GM19025 (cell line): Measurements from ENCODE around the gene NDUFAB1.
"Not testable (repeated sequence)": the region's sequence is repeated elsewhere in the genome, so short reads cannot be mapped to it uniquely, and the experiment has no call there.

Experiments used
- ATAC-seq: cut with Tn5 transposase; IDR thresholded peaks from one replicate; pipeline ENCODE4 v1.9.1; 2021; ENCODE audit warnings: mild to moderate bottlenecking, low read depth, moderate library complexity; ENCODE audit not compliant: unreplicated experiment

NDUFAB1 gene

GRCh38 chr16:23584186-23585076, 11.7 kb downstream of the NDUFAB1 start:
- ATAC-seq = no peak

DNA sequence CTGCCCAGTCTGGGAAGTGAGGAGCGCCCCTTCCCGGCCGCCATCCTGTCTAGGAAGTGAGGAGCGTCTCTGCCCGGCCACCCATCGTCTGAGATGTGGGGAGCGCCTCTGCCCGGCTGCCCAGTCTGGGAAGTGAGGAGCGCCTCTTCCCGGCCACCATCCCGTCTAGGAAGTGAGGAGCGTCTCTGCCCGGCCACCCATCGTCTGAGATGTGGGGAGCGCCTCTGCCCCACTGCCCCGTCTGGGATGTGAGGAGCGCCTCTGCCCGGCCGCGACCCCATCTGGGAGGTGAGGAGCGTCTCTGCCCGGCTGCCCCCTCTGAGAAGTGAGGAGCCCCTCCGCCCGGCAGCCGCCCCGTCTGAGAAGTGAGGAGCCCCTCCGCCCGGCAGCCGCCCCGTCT, 12.8 kb downstream of the NDUFAB1 start:
- not testable (repeated sequence) for ATAC-seq

- no peak for ATAC-seq
These were observed 14.4 kb downstream of the NDUFAB1 start for GRCh38 chr16:23581764-23582163.

DNA sequence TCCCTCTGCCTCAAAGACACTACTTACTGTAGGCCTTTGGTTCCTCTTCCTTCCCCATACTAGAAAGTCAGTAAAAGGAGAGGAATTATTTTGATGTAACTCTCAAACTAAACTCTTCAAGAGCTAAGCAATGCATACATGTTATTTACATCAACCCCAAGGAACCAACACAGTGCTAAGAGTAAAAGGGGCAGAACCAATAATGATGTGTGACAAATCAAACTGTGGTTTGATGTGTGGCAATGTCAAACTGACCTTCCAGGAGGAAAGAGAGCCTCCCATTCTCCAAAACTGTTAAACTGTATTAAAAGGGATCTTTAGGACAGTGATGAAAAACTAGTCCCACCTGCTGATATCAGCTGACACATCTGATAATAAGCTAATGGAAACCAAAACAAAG, 15.7 kb downstream of the NDUFAB1 start:
- ATAC-seq = no peak

DNA sequence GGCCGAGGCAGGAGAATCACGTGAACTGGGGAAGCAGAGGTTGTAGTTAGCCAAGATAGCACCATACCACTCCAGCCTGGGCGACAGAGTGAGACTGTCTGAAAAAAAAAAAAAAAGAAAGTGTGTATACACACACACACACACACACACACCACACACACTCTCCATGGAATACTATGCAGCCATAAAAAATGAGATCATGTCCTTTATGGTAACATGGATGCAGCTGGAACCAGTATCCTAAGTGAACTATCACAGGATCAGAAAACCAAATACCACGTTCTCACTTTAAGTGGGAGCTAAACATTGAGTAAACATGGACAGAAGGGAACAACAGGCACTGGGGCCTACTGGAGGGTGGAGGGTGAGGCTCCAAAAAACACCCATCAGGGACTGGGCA, 16.7 kb downstream of the NDUFAB1 start:
- no peak for ATAC-seq

DNA sequence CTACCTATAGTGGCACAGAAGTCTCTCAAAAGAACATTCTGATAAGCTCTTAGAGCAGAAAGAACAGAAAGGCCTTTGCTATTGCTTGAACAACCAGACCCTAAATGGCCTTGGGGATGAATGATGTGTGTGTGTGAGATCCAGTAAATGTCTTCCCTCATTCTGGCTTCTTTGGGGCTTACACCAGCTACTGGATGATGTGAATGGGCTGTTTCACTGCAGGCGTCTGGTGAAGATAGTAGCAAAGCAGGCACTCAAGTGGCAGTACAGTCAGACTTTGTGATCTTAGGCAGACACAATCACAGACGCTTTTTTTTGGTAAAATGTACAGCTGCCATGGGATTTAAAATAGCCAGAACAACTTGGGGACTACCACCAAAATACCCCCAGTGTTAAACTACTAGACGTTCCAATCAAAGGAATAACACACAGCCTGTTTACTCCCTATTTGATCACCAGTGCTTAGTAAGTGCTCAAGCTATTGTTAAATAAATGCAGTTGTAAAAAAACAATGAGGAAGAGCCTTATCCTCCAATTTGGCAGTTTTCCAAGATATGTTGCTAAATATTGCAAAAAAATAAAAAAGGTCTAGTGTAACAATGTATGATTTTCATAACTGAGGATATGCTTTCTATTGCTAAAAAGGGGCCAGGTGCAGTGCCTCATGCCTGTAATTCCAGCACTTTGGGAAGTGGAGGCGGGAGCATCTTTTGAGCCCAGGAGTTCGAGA, 17.9 kb downstream of the NDUFAB1 start:
- ATAC-seq = no peak

DNA sequence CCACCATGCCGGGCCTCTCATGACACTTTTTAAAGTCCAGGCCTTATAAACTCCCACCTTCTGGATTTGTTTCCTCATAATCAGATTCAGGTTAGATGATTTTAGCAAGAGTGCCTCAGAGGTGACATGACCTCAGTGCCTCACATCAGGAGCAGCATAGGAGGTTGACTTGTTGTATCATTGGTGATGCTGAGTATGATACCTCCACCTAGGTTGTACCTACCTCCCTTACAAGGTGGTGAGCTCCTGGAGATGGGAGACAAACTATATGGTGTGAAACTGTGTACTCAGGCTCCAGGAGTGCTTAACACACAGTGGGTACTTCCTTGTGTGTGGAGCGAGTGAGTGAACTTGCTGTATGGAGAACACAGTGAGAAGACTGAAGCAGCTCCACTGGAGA, 18.6 kb downstream of the NDUFAB1 start:
- ATAC-seq = no peak

DNA sequence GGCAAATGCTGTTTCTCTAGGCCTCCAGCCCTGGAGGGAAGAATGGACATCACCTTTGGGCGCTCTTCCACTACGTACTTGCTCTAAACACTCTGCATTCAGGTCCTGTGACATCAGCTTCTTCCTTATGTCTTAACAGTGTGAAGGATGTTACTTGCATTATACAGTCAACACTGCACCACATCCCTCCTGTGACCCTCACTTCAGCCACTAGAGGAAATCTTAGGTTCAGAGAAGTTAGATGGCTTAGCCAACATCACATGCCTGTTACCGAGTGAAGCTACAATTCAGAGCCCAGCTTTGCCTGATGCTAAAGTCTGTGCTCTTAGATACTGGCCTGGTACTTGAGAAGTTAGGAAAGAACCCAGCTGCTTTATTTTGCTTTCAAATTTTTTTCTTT, 20.3 kb downstream of the NDUFAB1 start:
- ATAC-seq = no peak

GRCh38 chr16:23573817-23574216, 22.3 kb downstream of the NDUFAB1 start:
- no peak for ATAC-seq

- no peak for ATAC-seq
These were observed 23.7 kb downstream of the NDUFAB1 start for GRCh38 chr16:23572394-23572793.

DNA sequence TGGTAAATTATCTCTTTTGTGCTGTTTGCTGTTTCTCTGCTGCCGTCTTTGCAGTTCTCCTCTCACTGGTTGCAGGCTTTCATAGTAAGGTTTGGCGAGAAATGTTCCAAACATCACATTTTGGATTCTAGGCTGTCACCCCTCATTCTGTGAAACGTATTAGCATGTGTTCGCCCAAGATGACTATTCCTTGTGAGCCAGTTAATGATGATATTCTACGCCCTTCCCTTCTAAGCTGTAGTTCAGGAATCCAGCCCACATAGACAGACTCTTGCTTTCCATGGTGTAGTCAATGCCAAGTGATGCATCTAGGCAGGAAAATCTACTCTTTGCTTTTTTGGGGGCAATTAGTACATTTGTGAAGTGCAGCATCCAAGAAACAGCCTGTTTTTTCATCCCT, 24.2 kb downstream of the NDUFAB1 start:
- ATAC-seq = no peak

DNA sequence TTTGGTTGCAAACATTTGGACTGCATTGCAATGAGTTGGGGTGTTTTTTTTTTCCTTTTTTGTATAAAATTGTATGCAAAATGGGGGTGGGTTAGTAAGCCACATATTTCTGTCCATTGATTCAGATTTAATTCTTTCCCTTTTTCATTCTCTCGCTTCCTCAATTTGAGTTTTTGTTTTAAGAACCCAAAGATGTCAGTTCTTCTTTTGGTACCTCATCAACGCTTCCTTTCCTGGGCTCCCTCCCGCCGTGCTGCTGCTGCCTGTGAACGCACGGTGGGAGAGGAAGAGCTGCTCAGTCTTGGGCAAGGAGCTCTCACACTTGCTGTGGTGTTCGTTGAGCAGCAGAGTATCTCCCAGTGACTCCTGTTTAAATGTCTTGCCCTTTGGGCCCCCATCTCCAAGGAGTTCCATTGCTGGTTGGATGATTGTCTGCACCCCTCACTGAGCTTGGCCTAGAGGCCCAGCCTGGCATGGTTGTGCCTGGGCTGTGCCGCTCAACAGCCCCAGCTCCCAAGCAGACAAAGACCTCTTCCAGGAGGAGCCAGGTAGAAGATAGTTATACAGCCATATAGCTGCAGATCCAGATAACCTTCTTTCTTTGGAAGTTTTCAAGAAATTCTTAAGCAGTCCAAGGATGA, 25.0 kb downstream of the NDUFAB1 start:
- no peak for ATAC-seq

DNA sequence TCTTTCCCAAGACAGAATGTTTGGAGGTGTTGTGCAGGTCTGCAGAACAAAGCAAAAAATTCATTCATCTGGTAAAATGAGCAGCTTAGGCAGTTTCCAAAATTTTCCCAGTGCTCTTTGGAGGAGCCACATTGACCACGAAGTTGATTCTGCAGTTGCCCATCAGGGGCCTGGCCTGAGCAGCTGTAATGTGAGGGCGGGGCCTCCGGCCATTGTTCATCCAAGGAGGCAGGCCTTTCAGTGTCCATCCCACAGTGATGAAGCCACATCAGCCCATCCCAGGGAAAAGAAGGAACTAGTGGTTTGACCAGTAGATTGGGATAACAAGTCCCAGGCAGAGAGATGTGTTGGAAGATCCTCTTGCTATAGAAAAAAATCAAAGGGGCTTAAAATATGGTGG, 28.5 kb downstream of the NDUFAB1 start:
- ATAC-seq = no peak

- ATAC-seq = no peak
These were observed 29.4 kb downstream of the NDUFAB1 start for GRCh38 chr16:23566724-23567123.

GRCh38 chr16:23564575-23565363, 31.3 kb downstream of the NDUFAB1 start:
- no peak for ATAC-seq

GRCh38 chr16:23563186-23563585, 32.9 kb downstream of the NDUFAB1 start:
- no peak for ATAC-seq

DNA sequence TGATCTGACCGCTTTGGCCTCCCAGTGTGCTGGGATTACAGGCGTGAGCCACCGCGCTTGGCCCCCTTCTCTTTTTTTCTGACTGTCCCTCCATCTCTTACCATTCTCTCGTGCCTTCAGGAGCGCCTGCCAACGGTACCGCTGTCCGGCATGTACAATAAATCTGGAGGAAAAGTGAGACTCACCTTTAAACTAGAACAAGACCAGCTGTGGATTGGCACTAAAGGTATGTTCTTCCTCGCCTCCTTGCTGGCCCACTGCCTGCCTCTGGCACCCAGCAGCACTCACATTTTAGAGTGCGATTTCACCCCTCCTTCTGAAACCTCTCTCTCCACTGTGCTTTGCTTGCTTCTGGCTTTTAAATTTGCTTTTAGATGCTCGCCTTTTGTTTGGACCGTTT, 33.6 kb downstream of the NDUFAB1 start:
- no peak for ATAC-seq

GRCh38 chr16:23561586-23561985, 34.5 kb downstream of the NDUFAB1 start:
- ATAC-seq = no peak

DNA sequence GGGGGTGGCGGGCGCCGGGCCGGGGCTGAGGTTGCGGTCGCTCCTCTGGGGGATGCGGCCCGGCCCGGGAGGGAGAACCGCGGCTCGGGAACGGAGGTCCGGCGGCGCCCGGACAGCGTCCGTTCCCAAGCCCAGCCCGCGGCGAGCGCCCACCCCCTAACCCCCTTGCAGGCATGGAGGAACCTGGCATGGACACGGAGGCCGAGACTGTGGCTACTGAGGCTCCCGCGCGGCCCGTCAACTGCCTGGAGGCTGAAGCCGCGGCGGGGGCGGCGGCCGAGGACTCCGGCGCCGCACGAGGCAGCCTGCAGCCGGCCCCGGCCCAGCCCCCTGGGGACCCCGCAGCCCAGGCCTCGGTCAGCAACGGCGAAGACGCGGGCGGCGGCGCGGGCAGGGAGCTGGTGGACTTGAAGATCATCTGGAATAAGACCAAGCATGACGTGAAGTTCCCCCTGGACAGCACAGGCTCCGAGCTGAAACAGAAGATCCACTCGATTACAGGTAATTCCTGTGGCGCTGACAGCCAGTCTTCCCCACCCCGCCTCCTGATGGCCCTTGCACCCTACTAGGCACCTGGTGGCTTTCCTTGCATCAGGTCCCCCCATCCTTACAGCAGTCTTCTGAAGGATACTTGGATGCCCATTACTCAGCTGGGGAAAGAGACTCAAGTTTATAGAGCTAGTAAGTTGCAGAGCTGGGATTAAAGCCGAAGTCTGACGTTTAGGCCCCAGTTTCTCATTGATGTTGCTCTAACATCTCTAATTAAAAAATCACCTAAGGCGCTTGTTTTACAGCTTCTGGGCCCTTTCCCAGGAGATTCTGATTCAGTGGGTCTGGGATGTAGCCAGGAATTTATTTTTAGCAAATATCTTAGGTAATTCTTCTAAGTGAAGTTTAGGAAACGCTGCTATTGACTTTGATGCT, 38.1 kb downstream of the NDUFAB1 start:
- ATAC-seq = no peak
